ENCODE measurements around the gene SH3GLB1.

GRCh38 chr1:86782482-86782881 lies 78.1 kb downstream of the SH3GLB1 start:
- no peak for TF ChIP-seq CTCF (IDR thresholded peaks at IDR 0.05)
- TF ChIP-seq POLR2A (IDR thresholded peaks at IDR 0.05), result no peak

All from body of pancreas (tissue), 4 donors.